HepG2 (cell line): ENCODE data around the gene ACOX3.

Experiments
- FOXM1 ChIP-seq: sonication (generic); formaldehyde crosslinking; IDR thresholded peaks from 2 replicates; pipeline ENCODE4 v1.5.0; 2020; ENCODE audit warnings: missing genetic modification reagents
- GABPB1 ChIP-seq: IDR thresholded peaks from 2 replicates; pipeline ENCODE4 v1.6.1; 2016; ENCODE audit warnings: mild to moderate bottlenecking, missing genetic modification reagents, moderate library complexity, missing compliant biosample characterization
- TGIF2 ChIP-seq: IDR thresholded peaks from 2 replicates; pipeline ENCODE4 v1.6.1; 2016; ENCODE audit warnings: control low read depth, missing compliant biosample characterization
- ZNF274 ChIP-seq: sonication (generic); formaldehyde crosslinking; IDR thresholded peaks from 2 replicates; pipeline ENCODE4 v1.5.1; 2020; ENCODE audit warnings: mild to moderate bottlenecking, missing genetic modification reagents
- ZSCAN25 ChIP-seq: sonication (generic); formaldehyde crosslinking; IDR thresholded peaks from 2 replicates; pipeline ENCODE4 v1.8.0; 2022; ENCODE audit warnings: mild to moderate bottlenecking, missing genetic modification reagents

- TF ChIP-seq ZNF274 (no peak), FOXM1 (CRISPR knock-in tag) (no peak), TGIF2 (CRISPR knock-in tag) (no peak), GABPB1 (CRISPR knock-in tag) (no peak), ZSCAN25 (no peak)
Measured at GRCh38 chr4:8353158-8353669, 87.3 kb downstream of the ACOX3 start.
